ENCODE results near the gene DLL1.
A peak's percentile ranks its signal among the peaks of the same experiment; 100 is the strongest.
"Not testable (repeated sequence)": the region's sequence is repeated elsewhere in the genome, so short reads cannot be mapped to it uniquely, and the experiment has no call there.

The DLL1 gene

GRCh38 chr6:170290296-170291128, at the start of gene DLL1:
DLL1 (minus strand) TSS chr6:170291078; CDS start chr6:170290139, 939 bp downstream.
- peak; percentile 67 for DNase-seq

GRCh38 chr6:170335199-170335598, 44.3 kb upstream of the DLL1 start:
- not testable (repeated sequence) for DNase-seq

GRCh38 chr6:170329321-170329720, 38.4 kb upstream of the DLL1 start:
- DNase-seq, result no peak

- no peak for DNase-seq
Measured at GRCh38 chr6:170317718-170318117, 26.8 kb upstream of the DLL1 start.

- no peak for DNase-seq
Measured at GRCh38 chr6:170317076-170317475, 26.2 kb upstream of the DLL1 start.

- DNase-seq, result no peak
Measured at GRCh38 chr6:170316071-170316470, 25.2 kb upstream of the DLL1 start.

- no peak for DNase-seq
Measured at GRCh38 chr6:170314983-170315382, 24.1 kb upstream of the DLL1 start.

GRCh38 chr6:170313716-170314295, 22.9 kb upstream of the DLL1 start:
- no peak for DNase-seq

GRCh38 chr6:170312876-170313275, 22.0 kb upstream of the DLL1 start:
- DNase-seq, result no peak

- no peak for DNase-seq
Measured at GRCh38 chr6:170311696-170312095, 20.8 kb upstream of the DLL1 start.

- DNase-seq, result no peak
Measured at GRCh38 chr6:170308761-170309160, 17.9 kb upstream of the DLL1 start.

GRCh38 chr6:170307080-170307545, 16.2 kb upstream of the DLL1 start:
- DNase-seq, result no peak

GRCh38 chr6:170306324-170307079, 15.6 kb upstream of the DLL1 start, which contains the start of gene FAM120B:
FAM120B (plus strand) TSS chr6:170306758; CDS start chr6:170317391, 10,633 bp downstream.
- peak; percentile 60 for DNase-seq

GRCh38 chr6:170305805-170306323, 15.0 kb upstream of the DLL1 start:
- DNase-seq, result no peak

GRCh38 chr6:170301184-170301583, 10.3 kb upstream of the DLL1 start:
- DNase-seq, result no peak

- no peak for DNase-seq
Measured at GRCh38 chr6:170298688-170299087, 7.8 kb upstream of the DLL1 start.

- DNase-seq, result no peak
Measured at GRCh38 chr6:170297576-170298330, 6.9 kb upstream of the DLL1 start.

- DNase-seq, result no peak
Measured at GRCh38 chr6:170296746-170297575, 6.1 kb upstream of the DLL1 start.

- DNase-seq, result no peak
Measured at GRCh38 chr6:170296423-170296745, 5.5 kb upstream of the DLL1 start.

GRCh38 chr6:170295510-170296422, 4.9 kb upstream of the DLL1 start:
- no peak for DNase-seq

All from NCI-H510A (cell line).